Keratinocyte (primary cell): ENCODE measurements around the gene RHEB. TPM values are rescaled to one million over a fixed set of nuclear protein-coding genes. Genes with fewer than 3 reads are reported as not detected.

ENCODE experiments used
- DNase-seq: peaks from one replicate; pipeline ENCODE4 v3.0.0-alpha.2; 2011; ENCODE audit warnings: low read depth, missing footprints, low spot score
- FAIRE-seq: peaks from 2 replicates; lab custom pipeline; 2011; peaks lifted over from hg19 to GRCh38; lab: Jason Lieb, UNC
- H2AFZ ChIP-seq: 2 replicates; pipeline ENCODE4 v1.6.0; 2012; ENCODE audit warnings: low read length, control low read depth, inconsistent platforms; ENCODE audit not compliant: control insufficient read depth
- H3K27ac ChIP-seq: 2 replicates; pipeline ENCODE4 v1.5.1; 2011; ENCODE audit warnings: low read length; ENCODE audit not compliant: control insufficient read depth, insufficient read depth
- H3K27me3 ChIP-seq: 3 replicates; pipeline ENCODE4 v1.6.0; 2011; ENCODE audit warnings: low read length; ENCODE audit not compliant: control insufficient read depth, insufficient read depth; ENCODE audit errors: extremely low read depth
- H3K36me3 ChIP-seq, 2 experiments: 2 replicates in 1 of 2; 3 replicates in 1 of 2; pipeline ENCODE4 v1.5.1; 2011; ENCODE audit warnings: low read length in 2 of 2, mild to moderate bottlenecking in 1 of 2; ENCODE audit not compliant: control insufficient read depth in 2 of 2, insufficient read depth in 2 of 2; ENCODE audit errors: extremely low read depth in 1 of 2
- H3K4me1 ChIP-seq: 3 replicates; pipeline ENCODE4 v1.5.1; 2011; ENCODE audit warnings: low read length; ENCODE audit not compliant: control insufficient read depth, insufficient read depth; ENCODE audit errors: extremely low read depth
- H3K4me2 ChIP-seq: 3 replicates; pipeline ENCODE4 v1.6.0; 2011; ENCODE audit warnings: low read depth, low read length; ENCODE audit not compliant: control insufficient read depth, insufficient read depth; ENCODE audit errors: extremely low read depth
- H3K4me3 ChIP-seq, 3 experiments: fragments of 200-600 bp in 1 of 3; sonication (generic) in 1 of 3; 2 replicates in 2 of 3; 3 replicates in 1 of 3; pipeline ENCODE4 v1.5.1; 2011 to 2016; ENCODE audit warnings: low read length in 3 of 3, mild to moderate bottlenecking in 3 of 3, control low read depth in 2 of 3, inconsistent platforms in 1 of 3, low read depth in 1 of 3, mixed read lengths in 1 of 3, mixed run types in 1 of 3, moderate library complexity in 1 of 3; ENCODE audit not compliant: control insufficient read depth in 2 of 3, insufficient read depth in 2 of 3; ENCODE audit errors: extremely low read depth in 1 of 3
- H3K79me2 ChIP-seq: 2 replicates; pipeline ENCODE4 v1.6.0; 2012; ENCODE audit warnings: low read length; ENCODE audit not compliant: control insufficient read depth, insufficient read depth
- H3K9ac ChIP-seq: 3 replicates; pipeline ENCODE4 v1.6.0; 2011; ENCODE audit warnings: low read length; ENCODE audit not compliant: control insufficient read depth, insufficient read depth; ENCODE audit errors: extremely low read depth
- H3K9me1 ChIP-seq: 3 replicates; pipeline ENCODE4 v1.6.0; 2011; ENCODE audit warnings: low read length; ENCODE audit not compliant: control insufficient read depth, insufficient read depth; ENCODE audit errors: extremely low read depth
- H3K9me3 ChIP-seq: 2 replicates; pipeline ENCODE4 v1.5.1; 2012; ENCODE audit warnings: low read depth, low read length; ENCODE audit not compliant: control insufficient read depth
- H4K20me1 ChIP-seq: 3 replicates; pipeline ENCODE4 v1.6.0; 2011; ENCODE audit warnings: low read length; ENCODE audit not compliant: control insufficient read depth, insufficient read depth; ENCODE audit errors: extremely low read depth
- EZH2 ChIP-seq: IDR thresholded peaks from one replicate; pipeline ENCODE4 v1.6.1; 2012; ENCODE audit warnings: inconsistent platforms, mild to moderate bottlenecking, low read length, moderate library complexity
- dilution Hi-C: fragments of 300-500 bp; cut with MboI; formaldehyde crosslinking; loops from one replicate; pipeline ENCODE4 v1.7.0; 2020; ENCODE audit warnings: low sequenced_read_pairs; ENCODE audit not compliant: extremely low pct_ligation_motif_present
- polyA plus RNA-seq, 5 experiments: library from polyadenylated mRNA; depleted of rRNA in 3 of 5; stranded (reverse) in 3 of 5; stranded (forward) in 1 of 5; unstranded in 1 of 5; fragments of >200 nt; gene quantifications; 1 replicate in 1 of 5; 2 replicates in 3 of 5; 3 replicates in 1 of 5; pipeline versions ENCODE4 v1.2.1 to v1.2.3, GENCODE V29; 2011 to 2012; ENCODE audit warnings: missing spikeins in 2 of 5, low read depth in 1 of 5, low replicate concordance in 1 of 5
- TF ChIP-seq, protein P1 (sequence below), 3 experiments: IDR thresholded peaks in 1 of 3; conservative IDR thresholded peaks in 1 of 3; optimal IDR thresholded peaks in 1 of 3; 2 replicates in 2 of 3; 3 replicates in 1 of 3; pipeline versions ENCODE3 to v1.5.1; 2011; ENCODE audit warnings: low read length in 3 of 3, mild to moderate bottlenecking in 3 of 3, moderate library complexity in 2 of 3, control low read depth in 1 of 3, inconsistent platforms in 1 of 3; ENCODE audit not compliant: insufficient read depth in 2 of 3; ENCODE audit errors: extremely low read depth in 1 of 3

The RHEB gene
- polyA plus RNA-seq, 1 donor (not counting 4 experiments of a cell fraction or from before 2014, with no cell fraction given) = 138 TPM

DNA sequence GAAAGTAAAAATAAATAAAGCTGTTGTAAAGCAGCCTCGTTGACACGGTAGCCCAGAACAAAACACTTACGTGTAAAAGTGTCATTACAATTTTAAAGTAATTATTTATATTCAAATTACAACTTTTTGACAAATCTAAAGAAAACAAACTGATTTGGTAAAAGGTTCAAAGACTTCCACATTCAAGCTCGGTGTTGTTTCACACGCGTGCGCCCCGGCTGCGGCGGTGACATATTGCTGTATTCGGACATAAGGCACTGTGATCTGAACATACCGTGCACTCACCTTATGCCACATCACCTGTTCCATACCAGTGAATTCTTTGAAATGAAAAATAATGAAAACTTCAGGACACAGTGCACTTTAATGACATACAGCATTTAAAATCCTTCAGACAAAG is 36.9 kb upstream of the RHEB start:
- H3K9ac ChIP-seq = no peak overlapping the region
- no peak overlapping the region for H3K27ac ChIP-seq
- dilution Hi-C loops = no loop called here
- peaks cover 11% of the 10 kb centered on the region for H3K4me1 ChIP-seq
- H4K20me1 ChIP-seq = no peaks in the 10 kb centered on the region
- H3K27me3 ChIP-seq = no peaks in the 10 kb centered on the region
- H3K4me3 ChIP-seq = no peak overlapping the region
- H3K79me2 ChIP-seq = no peaks in the 10 kb centered on the region
- peaks cover 4 to 18% of the 10 kb centered on the region in 2 experiments for H3K36me3 ChIP-seq
- DNase-seq = no peak
- H3K4me2 ChIP-seq = no peak overlapping the region
- H2AFZ ChIP-seq = no peak overlapping the region
- no peak for TF ChIP-seq EZH2
- TF ChIP-seq, protein P1, sequence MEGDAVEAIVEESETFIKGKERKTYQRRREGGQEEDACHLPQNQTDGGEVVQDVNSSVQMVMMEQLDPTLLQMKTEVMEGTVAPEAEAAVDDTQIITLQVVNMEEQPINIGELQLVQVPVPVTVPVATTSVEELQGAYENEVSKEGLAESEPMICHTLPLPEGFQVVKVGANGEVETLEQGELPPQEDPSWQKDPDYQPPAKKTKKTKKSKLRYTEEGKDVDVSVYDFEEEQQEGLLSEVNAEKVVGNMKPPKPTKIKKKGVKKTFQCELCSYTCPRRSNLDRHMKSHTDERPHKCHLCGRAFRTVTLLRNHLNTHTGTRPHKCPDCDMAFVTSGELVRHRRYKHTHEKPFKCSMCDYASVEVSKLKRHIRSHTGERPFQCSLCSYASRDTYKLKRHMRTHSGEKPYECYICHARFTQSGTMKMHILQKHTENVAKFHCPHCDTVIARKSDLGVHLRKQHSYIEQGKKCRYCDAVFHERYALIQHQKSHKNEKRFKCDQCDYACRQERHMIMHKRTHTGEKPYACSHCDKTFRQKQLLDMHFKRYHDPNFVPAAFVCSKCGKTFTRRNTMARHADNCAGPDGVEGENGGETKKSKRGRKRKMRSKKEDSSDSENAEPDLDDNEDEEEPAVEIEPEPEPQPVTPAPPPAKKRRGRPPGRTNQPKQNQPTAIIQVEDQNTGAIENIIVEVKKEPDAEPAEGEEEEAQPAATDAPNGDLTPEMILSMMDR (optimal IDR thresholded peaks at IDR 0.05 in 1 of 3, IDR thresholded peaks at IDR 0.05 in 1 of 3, conservative IDR thresholded peaks at IDR 0.05 in 1 of 3; ENCODE audit: extremely low read depth in 1 of 3, insufficient read depth in 2 of 3, low read length in 3 of 3) = no peak
- H3K9me3 ChIP-seq = no peaks in the 10 kb centered on the region
- H3K9me1 ChIP-seq = peaks cover 6% of the 10 kb centered on the region
- no peak for FAIRE-seq

GRCh38 chr7:151553356-151553755 is 33.7 kb upstream of the RHEB start:
- Histone ChIP-seq H3K27ac (no peak overlapping the region), H3K4me1 (peaks cover 19% of the 10 kb centered on the region), H3K79me2 (no peaks in the 10 kb centered on the region), H3K9me1 (peaks cover 6% of the 10 kb centered on the region), H3K9me3 (no peaks in the 10 kb centered on the region), H3K9ac (no peak overlapping the region), H3K36me3 (peaks cover 0 to 6% of the 10 kb centered on the region in 2 experiments), H3K4me2 (no peak overlapping the region), H2AFZ (no peak overlapping the region), H4K20me1 (no peaks in the 10 kb centered on the region), H3K4me3 (no peak overlapping the region), H3K27me3 (no peaks in the 10 kb centered on the region)
- FAIRE-seq (no peak), DNase-seq (no peak)
- TF ChIP-seq, protein P1 (optimal IDR thresholded peaks at IDR 0.05 in 1 of 3, IDR thresholded peaks at IDR 0.05 in 1 of 3, conservative IDR thresholded peaks at IDR 0.05 in 1 of 3; ENCODE audit: extremely low read depth in 1 of 3, insufficient read depth in 2 of 3, low read length in 3 of 3) = no peak
- no peak for TF ChIP-seq EZH2
- dilution Hi-C loops = no loop called here
